HepG2 (cell line): ENCODE data around the gene CCSER1.

Experiments used
- ARNT ChIP-seq: fragments of 450-650 bp; IDR thresholded peaks from 2 replicates; pipeline ENCODE4 v1.6.1; 2017
- BORCS8-MEF2B ChIP-seq: sonication (generic); formaldehyde crosslinking; IDR thresholded peaks from 2 replicates; pipeline ENCODE4 v1.8.0; 2022; ENCODE audit warnings: mild to moderate bottlenecking, missing genetic modification reagents
- CTCF ChIP-seq: sonication (generic); formaldehyde crosslinking; IDR thresholded peaks from 2 replicates; pipeline ENCODE4 v1.5.0; 2020; ENCODE audit warnings: mild to moderate bottlenecking, missing genetic modification reagents, moderate library complexity
- ZIK1 ChIP-seq: sonication (generic); formaldehyde crosslinking; IDR thresholded peaks from 2 replicates; pipeline ENCODE4 v1.5.0; 2020; ENCODE audit warnings: mild to moderate bottlenecking, low read depth, missing genetic modification reagents, borderline replicate concordance

GRCh38 chr4:90580326-90580725, 453.1 kb downstream of the CCSER1 start:
- TF ChIP-seq ZIK1 (CRISPR knock-in tag): no peak
- TF ChIP-seq CTCF (CRISPR knock-in tag): no peak
- TF ChIP-seq BORCS8-MEF2B (CRISPR knock-in tag): no peak
- TF ChIP-seq ARNT: no peak
